CD4-positive, alpha-beta T cell (primary cell): ENCODE data around the gene INSM2. TPM values are rescaled to one million over a fixed set of nuclear protein-coding genes. Genes with fewer than 3 reads are reported as not detected.

Experiments used
- ATAC-seq: fragments of 200-7000 bp; cut with Tn5 transposase; one replicate; pipeline ENCODE4 v1.10.0; 2022; ENCODE audit warnings: mild to moderate bottlenecking; ENCODE audit not compliant: poor library complexity
- CTCF ChIA-PET: fragments of 350-600 bp; sonication (Branson Sonifier 250); formaldehyde crosslinking; loops from one replicate; lab custom pipeline; 2021; ENCODE audit warnings: antibody characterized with exemption, inconsistent platforms; lab: Charles Lee
- POLR2A ChIA-PET: fragments of 350-600 bp; sonication (Branson Sonifier 250); formaldehyde crosslinking; loops from one replicate; lab custom pipeline; 2021; ENCODE audit warnings: antibody characterized with exemption, inconsistent platforms; lab: Charles Lee
- DNase-seq, 14 experiments: peaks; one replicate each; pipeline ENCODE4 v3.0.0-alpha.2; 2013 to 2020; ENCODE audit warnings: mixed read lengths in 2 of 14
- H3K27ac ChIP-seq, 2 donors: one replicate each; pipeline versions ENCODE4 v1.5.1 to v1.7.0; 2013; ENCODE audit warnings: low read length in 2 of 2, low read depth in 1 of 2, mild to moderate bottlenecking in 1 of 2
- H3K27me3 ChIP-seq, 2 experiments: 1 replicate in 1 of 2; 2 replicates in 1 of 2; pipeline versions ENCODE4 v1.6.1 to v1.7.0; 2013; ENCODE audit warnings: low read length in 2 of 2, control low read depth in 1 of 2, mild to moderate bottlenecking in 1 of 2, moderate library complexity in 1 of 2; ENCODE audit not compliant: insufficient read depth in 2 of 2, control insufficient read depth in 1 of 2
- H3K36me3 ChIP-seq: one replicate; pipeline ENCODE4 v1.6.1; 2013; ENCODE audit warnings: low read length, control low read depth; ENCODE audit not compliant: insufficient read depth
- H3K4me1 ChIP-seq: one replicate; pipeline ENCODE4 v1.6.1; 2013; ENCODE audit warnings: low read length, control low read depth; ENCODE audit not compliant: insufficient read depth
- H3K4me3 ChIP-seq: one replicate; pipeline ENCODE4 v1.5.1; 2013; ENCODE audit warnings: mild to moderate bottlenecking, low read length, moderate library complexity
- H3K9me3 ChIP-seq, 2 experiments: 1 replicate in 1 of 2; 2 replicates in 1 of 2; pipeline versions ENCODE4 v1.6.1 to v1.7.0; 2013; ENCODE audit warnings: low read length in 2 of 2, mild to moderate bottlenecking in 2 of 2, control low read depth in 1 of 2, moderate library complexity in 1 of 2; ENCODE audit not compliant: control insufficient read depth in 1 of 2, insufficient read depth in 1 of 2
- H3K27ac Mint-ChIP-seq: one replicate; pipeline ENCODE4 v1.8.0; 2020; ENCODE audit warnings: mixed read lengths
- H3K27me3 Mint-ChIP-seq: one replicate; pipeline ENCODE4 v1.8.0; 2021; ENCODE audit warnings: mixed read lengths
- H3K36me3 Mint-ChIP-seq: one replicate; pipeline ENCODE4 v1.8.0; 2021; ENCODE audit warnings: low read depth, mixed read lengths
- H3K4me1 Mint-ChIP-seq: one replicate; pipeline ENCODE4 v1.8.0; 2021; ENCODE audit warnings: low read depth, mixed read lengths
- H3K4me3 Mint-ChIP-seq: one replicate; pipeline ENCODE4 v1.8.0; 2020; ENCODE audit warnings: mild to moderate bottlenecking, mixed read lengths
- H3K9me3 Mint-ChIP-seq: one replicate; pipeline ENCODE4 v1.8.0; 2020; ENCODE audit warnings: mixed read lengths
- CTCF ChIP-seq: fragments of 200-600 bp; IDR thresholded peaks from one replicate; pipeline ENCODE4 v1.8.0; 2022; ENCODE audit warnings: antibody characterized with exemption, mild to moderate bottlenecking
- intact Hi-C, 2 experiments: fragments of 100-400 bp; cut with DNase I in 1 of 2; cut with micrococcal nuclease in 1 of 2; formaldehyde crosslinking; loops; one replicate each; pipeline versions ENCODE4 v1.15.1 to v1.9.0; 2023 to 2025; cut with DNase I, micrococcal nuclease
- polyA plus RNA-seq, 2 donors: library from polyadenylated mRNA; unstranded; fragments of 120-200 nt; gene quantifications; one replicate each; pipeline ENCODE4 v1.2.1, GENCODE V29; 2013
- total RNA-seq, 174 experiments: library from RNA in 2 of 174; stranded (reverse) in 2 of 174; gene quantifications; one replicate each; pipeline ENCODE4 v1.2.3 and lab custom pipeline; 2021 to 2026

The INSM2 gene
- total RNA-seq (not detected), total RNA-seq (lab: John Stamatoyannopoulos, UW) (0 to 0.29 (median 0) reads per million in 172 experiments)
- polyA plus RNA-seq (2013, experiment 1 of 2), result not detected
- polyA plus RNA-seq (2013, experiment 2 of 2), result 0.03 TPM

GRCh38 chr14:35533357-35534207, at the start of gene INSM2:
INSM2 (plus strand) TSS chr14:35534164; CDS start chr14:35534253, 89 bp downstream.
- peaks cover 28% of the 10 kb centered on the region for H3K4me1 ChIP-seq
- H3K4me1 Mint-ChIP-seq, result peaks cover 9% of the 10 kb centered on the region
- ATAC-seq (peak; percentile 43), DNase-seq (peak in 12 of 14 experiments; percentile 4 to 66 (median 42))
- CTCF ChIA-PET, result no interaction called here
- no peak within 1 kb of the TSS for H3K27ac Mint-ChIP-seq
- peaks cover 66% of the 10 kb centered on the region for H3K27me3 Mint-ChIP-seq
- no peaks in the 10 kb centered on the region for H3K9me3 Mint-ChIP-seq
- H3K36me3 ChIP-seq, result peaks cover 4% of the 10 kb centered on the region
- H3K9me3 ChIP-seq, result peaks cover 0 to 13% of the 10 kb centered on the region in 2 experiments
- H3K4me3 Mint-ChIP-seq, result peak within 1 kb of the TSS; percentile 82
- peaks cover 32 to 51% of the 10 kb centered on the region in 2 experiments for H3K27me3 ChIP-seq
- TF ChIP-seq CTCF, result no peak
- peak within 1 kb of the TSS; percentile 57 for H3K4me3 ChIP-seq
- POLR2A ChIA-PET, result no interaction called here
- intact Hi-C loops, result loop anchor here in 1 of 2 experiments (10.0 kb wide), 1 partner anchor 281 kb away; no protein-coding TSS in a partner anchor
- H3K27ac ChIP-seq, result no peak within 1 kb of the TSS
- H3K36me3 Mint-ChIP-seq, result no peaks in the 10 kb centered on the region

- POLR2A ChIA-PET, result no interaction called here
- no peak overlapping the region for H3K4me3 Mint-ChIP-seq
- no peak for ATAC-seq
- H3K4me1 Mint-ChIP-seq, result no peaks in the 10 kb centered on the region
- no peaks in the 10 kb centered on the region for H3K36me3 Mint-ChIP-seq
- CTCF ChIA-PET, result no interaction called here
- Histone ChIP-seq H3K9me3 (peaks cover 5 to 12% of the 10 kb centered on the region in 2 experiments), H3K27me3 (peaks cover 0 to 8% of the 10 kb centered on the region in 2 experiments), H3K4me1 (no peaks in the 10 kb centered on the region), H3K4me3 (no peak overlapping the region), H3K36me3 (no peaks in the 10 kb centered on the region), H3K27ac (no peak overlapping the region)
- peaks cover 10% of the 10 kb centered on the region for H3K9me3 Mint-ChIP-seq
- intact Hi-C loops, result no loop called here
- TF ChIP-seq CTCF, result no peak
- no peak overlapping the region for H3K27ac Mint-ChIP-seq
- H3K27me3 Mint-ChIP-seq, result peaks cover 50% of the 10 kb centered on the region
- DNase-seq, result no peak
Measured at GRCh38 chr14:35492569-35493014, 41.4 kb upstream of the INSM2 start.

GRCh38 chr14:35495278-35495677, 38.7 kb upstream of the INSM2 start:
- H3K27me3 ChIP-seq, result peaks cover 0 to 11% of the 10 kb centered on the region in 2 experiments
- H3K27ac Mint-ChIP-seq, result no peak overlapping the region
- no peak overlapping the region for H3K27ac ChIP-seq
- peaks cover 7% of the 10 kb centered on the region for H3K9me3 Mint-ChIP-seq
- no peaks in the 10 kb centered on the region for H3K36me3 Mint-ChIP-seq
- ATAC-seq (no peak), DNase-seq (no peak)
- POLR2A ChIA-PET, result no interaction called here
- CTCF ChIA-PET, result no interaction called here
- no peaks in the 10 kb centered on the region for H3K4me1 Mint-ChIP-seq
- H3K4me3 Mint-ChIP-seq, result no peak overlapping the region
- intact Hi-C loops, result no loop called here
- H3K36me3 ChIP-seq, result no peaks in the 10 kb centered on the region
- peaks cover 5 to 12% of the 10 kb centered on the region in 2 experiments for H3K9me3 ChIP-seq
- H3K4me1 ChIP-seq, result no peaks in the 10 kb centered on the region
- peaks cover 69% of the 10 kb centered on the region for H3K27me3 Mint-ChIP-seq
- H3K4me3 ChIP-seq, result no peak overlapping the region
- no peak for TF ChIP-seq CTCF
